GM21360 (cell line): Measurements from ENCODE around the gene GDI1.
"Not testable (repeated sequence)": the region's sequence is repeated elsewhere in the genome, so short reads cannot be mapped to it uniquely, and the experiment has no call there.

Experiments
- ATAC-seq: cut with Tn5 transposase; IDR thresholded peaks from one replicate; pipeline ENCODE4 v1.9.1; 2021; ENCODE audit warnings: mild to moderate bottlenecking, moderate library complexity; ENCODE audit not compliant: unreplicated experiment

The GDI1 gene

GRCh38 chrX:154436983-154437752 is at the start of gene GDI1:
GDI1 (plus strand) TSS chrX:154437154; CDS start chrX:154437255, 101 bp downstream.
- no peak for ATAC-seq

GRCh38 chrX:154388094-154388493 is 48.9 kb upstream of the GDI1 start:
- peak; percentile 27 for ATAC-seq

- ATAC-seq, result not testable (repeated sequence)
These were observed 48.3 kb upstream of the GDI1 start for GRCh38 chrX:154388649-154389048.

GRCh38 chrX:154389812-154390747 is 46.9 kb upstream of the GDI1 start:
- ATAC-seq, result peak; percentile 65

- ATAC-seq, result not testable (repeated sequence)
These were observed 40.6 kb upstream of the GDI1 start for GRCh38 chrX:154396363-154396762.

GRCh38 chrX:154396973-154397887 is 39.7 kb upstream of the GDI1 start:
- ATAC-seq, result peak; percentile 37

GRCh38 chrX:154397888-154398667 is 38.9 kb upstream of the GDI1 start, which contains the start of gene RPL10:
RPL10 (plus strand) TSS chrX:154398377; CDS start chrX:154398520, 143 bp downstream.
- peak; percentile 74 for ATAC-seq

GRCh38 chrX:154398668-154399526 is 38.1 kb upstream of the GDI1 start:
- ATAC-seq, result peak; percentile 28

- no peak for ATAC-seq
These were observed 37.2 kb upstream of the GDI1 start for GRCh38 chrX:154399527-154400368.

- ATAC-seq, result not testable (repeated sequence)
These were observed 36.6 kb upstream of the GDI1 start for GRCh38 chrX:154400369-154400817.

GRCh38 chrX:154401045-154401799 is 35.7 kb upstream of the GDI1 start:
- no peak for ATAC-seq

- no peak for ATAC-seq
These were observed 34.9 kb upstream of the GDI1 start for GRCh38 chrX:154401918-154402621.

GRCh38 chrX:154402622-154403127 is 34.3 kb upstream of the GDI1 start:
- no peak for ATAC-seq

GRCh38 chrX:154403192-154403591 is 33.8 kb upstream of the GDI1 start:
- ATAC-seq, result no peak

GRCh38 chrX:154403858-154404257 is 33.1 kb upstream of the GDI1 start:
- no peak for ATAC-seq

GRCh38 chrX:154404625-154405192 is 32.2 kb upstream of the GDI1 start:
- ATAC-seq, result no peak
